ENCODE data around the gene LRRC31. TPM values are rescaled to one million over a fixed set of nuclear protein-coding genes. Genes with fewer than 3 reads are reported as not detected.

LRRC31 gene
- total and polyA plus RNA-seq, 2 of the 8 experiments (the other 6 are each of a cell fraction or from before 2014, with no cell fraction given): not detected

GRCh38 chr3:169880576-169881250 is 11.0 kb upstream of the LRRC31 start:
- Histone ChIP-seq H4K91ac (replicated peaks; ENCODE audit: insufficient read length, low read length) (no peak overlapping the region), H3K27ac (ENCODE audit: low read depth, low read length) (no peak overlapping the region), H2BK20ac (ENCODE audit: low read length) (no peak overlapping the region), H3K79me1 (ENCODE audit: low read depth, low read length) (no peaks in the 10 kb centered on the region), H2BK15ac (ENCODE audit: low read length) (no peak overlapping the region), H3K56ac (replicated peaks; ENCODE audit: insufficient read length, low read depth, low read length) (no peak overlapping the region), H3K79me2 (ENCODE audit: control insufficient read depth in 1 of 2, insufficient read depth in 2 of 2, low read length in 2 of 2) (no peaks in the 10 kb centered on the region), H2AK5ac (ENCODE audit: low read depth, low read length) (no peak overlapping the region), H3K23me2 (ENCODE audit: low read depth, low read length) (no peaks in the 10 kb centered on the region), H2AFZ (ENCODE audit: low read length) (no peak overlapping the region), H2BK12ac (ENCODE audit: low read depth, low read length) (no peak overlapping the region), H3K23ac (ENCODE audit: insufficient read length) (no peak overlapping the region), H3K4me3 (ENCODE audit: extremely low read depth in 1 of 4, insufficient read depth in 2 of 4, low read depth in 3 of 4, low read length in 4 of 4) (no peak overlapping the region), H2BK120ac (replicated peaks; ENCODE audit: low read depth, low read length) (no peak overlapping the region), H2BK5ac (ENCODE audit: low read depth, low read length) (no peak overlapping the region), H3K18ac (ENCODE audit: extremely low read depth, low read length) (no peak overlapping the region), H3K4me1 (replicated peaks in 1 of 4; ENCODE audit: control insufficient read depth in 3 of 4, insufficient read depth in 4 of 4, low read length in 3 of 4) (peaks cover 0 to 1% (median under 1%) of the 10 kb centered on the region in 4 experiments; a peak in 3 of 7 replicates), H4K5ac (ENCODE audit: insufficient read length, low read depth, low read length) (no peak overlapping the region), H3K36me3 (ENCODE audit: control insufficient read depth in 2 of 4, insufficient read depth in 4 of 4, low read length in 3 of 4) (no peaks in the 10 kb centered on the region), H3K14ac (ENCODE audit: insufficient read length) (no peak overlapping the region), H3K4ac (replicated peaks; ENCODE audit: insufficient read length, low read depth, low read length) (no peak overlapping the region), H3K27me3 (replicated peaks in 1 of 4; ENCODE audit: control insufficient read depth in 3 of 4, extremely low read depth in 1 of 4, insufficient read depth in 3 of 4, low read length in 3 of 4) (no peaks in the 10 kb centered on the region), H3K4me2 (ENCODE audit: insufficient read depth in 1 of 2, low read depth in 2 of 2, low read length in 2 of 2) (no peak overlapping the region), H4K8ac (ENCODE audit: extremely low read depth, insufficient read depth, low read length) (no peak overlapping the region), H4K20me1 (replicated peaks in 1 of 2; ENCODE audit: control insufficient read depth in 1 of 2, insufficient read depth in 2 of 2, low read length in 2 of 2) (no peaks in the 10 kb centered on the region), H3K9ac (replicated peaks in 1 of 4; ENCODE audit: extremely low read depth in 1 of 4, low read depth in 3 of 4, low read length in 3 of 4) (no peak overlapping the region), H3K9me3 (ENCODE audit: insufficient read depth in 2 of 2, low read depth in 1 of 2, low read length in 1 of 2) (no peaks in the 10 kb centered on the region)
- DNase-seq (ENCODE audit: low read depth in 1 of 2, low spot score in 2 of 2) (no peak), FAIRE-seq (no peak)
- TF ChIP-seq CREB1 (IDR thresholded peaks at IDR 0.05) (no peak), E2F6 (IDR thresholded peaks at IDR 0.05) (no peak)
- ChIA-PET POLR2A (ENCODE audit: partially characterized antibody) (no interaction called here), CTCF (ENCODE audit: partially characterized antibody) (interaction anchor here (0.6 to 2.4 kb wide), 5 partner anchors 14 to 174 kb away, joined by 3 to 5 read pairs (median 3); no protein-coding TSS in a partner anchor)
- 92% methylated on average over 4 of the region's 4 CpGs; no CpG with 5 or more reads in 1 of the 2 experiments for WGBS, 2 experiments (ENCODE audit: extremely low coverage in 1 of 2, insufficient coverage in 1 of 2, insufficient read length in 1 of 2, insufficient replicate concordance in 2 of 2, low coverage in 1 of 2, low lambda C conversion rate in 2 of 2, missing lambda C conversion rate in 1 of 2)
